SK-N-SH (cell line): Measurements from ENCODE around the gene ITSN1. TPM values are rescaled to one million over a fixed set of nuclear protein-coding genes. Genes with fewer than 3 reads are reported as not detected.

Source experiments
- CTCF ChIA-PET: fragments of 300-600, 350-600 bp; formaldehyde crosslinking; extraction: SDS; loops from one replicate; lab custom pipeline; 2021; lab: Yijun Ruan, JAX
- POLR2A ChIA-PET: fragments of 350-600 bp; sonication (Branson Sonifier 250); formaldehyde crosslinking; extraction: SDS; loops from one replicate; lab custom pipeline; 2020; ENCODE audit warnings: antibody characterized with exemption, inconsistent platforms; lab: Yijun Ruan, JAX
- DNase-seq: peaks from one replicate; pipeline ENCODE4 v3.0.0; 2012
- H2AFZ ChIP-seq: fragments of 200-600 bp; sonication (generic); 2 replicates; pipeline ENCODE4 v1.8.1; 2016; ENCODE audit warnings: antibody characterized with exemption, mild to moderate bottlenecking, low read depth
- H3F3A ChIP-seq: fragments of 200-600 bp; sonication (generic); replicated peaks from 2 replicates; pipeline ENCODE3; 2016; ENCODE audit warnings: antibody characterized with exemption, mild to moderate bottlenecking; ENCODE audit not compliant: insufficient read depth
- H3K27ac ChIP-seq, 2 experiments: fragments of 200-500 bp in 1 of 2; fragments of 200-600 bp in 1 of 2; sonication (Bioruptor generic) in 1 of 2; sonication (generic), shearing (Covaris generic) in 1 of 2; 2 replicates each; pipeline versions ENCODE4 v1.5.1 to v1.6.1; 2014 to 2016; ENCODE audit warnings: low read depth in 2 of 2, inconsistent platforms in 1 of 2, low read length in 1 of 2, mild to moderate bottlenecking in 1 of 2, mixed read lengths in 1 of 2
- H3K27me3 ChIP-seq: fragments of 200-600 bp; sonication (generic), shearing (Covaris generic); 2 replicates; pipeline ENCODE4 v1.6.1; 2016; ENCODE audit warnings: mixed run types; ENCODE audit not compliant: insufficient read depth
- H3K36me3 ChIP-seq, 2 experiments: fragments of 200-500 bp in 1 of 2; fragments of 200-600 bp in 1 of 2; sonication (Bioruptor generic) in 1 of 2; sonication (generic) in 1 of 2; replicated peaks in 1 of 2; 2 replicates each; pipeline versions ENCODE3 to v1.5.1; 2014 to 2016; ENCODE audit warnings: low read length in 1 of 2, mild to moderate bottlenecking in 1 of 2; ENCODE audit not compliant: insufficient read depth in 2 of 2, control insufficient read depth in 1 of 2
- H3K4me1 ChIP-seq, 2 experiments: fragments of 200-500 bp in 1 of 2; fragments of 200-600 bp in 1 of 2; sonication (Bioruptor generic) in 1 of 2; sonication (generic), shearing (Covaris generic) in 1 of 2; 2 replicates each; pipeline versions ENCODE4 v1.5.1 to v1.6.1; 2014 to 2016; ENCODE audit warnings: low read depth in 1 of 2, low read length in 1 of 2, mixed run types in 1 of 2; ENCODE audit not compliant: insufficient read depth in 2 of 2, control insufficient read depth in 1 of 2
- H3K4me2 ChIP-seq: fragments of 200-600 bp; sonication (generic), shearing (Covaris generic); 2 replicates; pipeline ENCODE4 v1.6.1; 2017; ENCODE audit warnings: mixed run types
- H3K4me3 ChIP-seq, 2 experiments: fragments of 200-500 bp in 1 of 2; fragments of 200-600 bp in 1 of 2; sonication (Bioruptor generic) in 1 of 2; sonication (generic), shearing (Covaris generic) in 1 of 2; 2 replicates each; pipeline versions ENCODE4 v1.5.1 to v1.8.1; 2014 to 2016; ENCODE audit warnings: low read depth in 2 of 2, inconsistent platforms in 1 of 2, low read length in 1 of 2, mild to moderate bottlenecking in 1 of 2, mixed read lengths in 1 of 2, moderate library complexity in 1 of 2
- H3K79me2 ChIP-seq: fragments of 200-600 bp; sonication (generic); 2 replicates; pipeline ENCODE4 v1.8.1; 2017; ENCODE audit warnings: mild to moderate bottlenecking; ENCODE audit not compliant: insufficient read depth
- H3K9ac ChIP-seq: fragments of 200-600 bp; sonication (generic); 2 replicates; pipeline ENCODE4 v1.6.1; 2017; ENCODE audit warnings: mixed run types
- H3K9me2 ChIP-seq: fragments of 200-600 bp; sonication (generic); 2 replicates; pipeline ENCODE4 v1.6.1; 2017; ENCODE audit warnings: mixed run types
- H3K9me3 ChIP-seq: fragments of 200-600 bp; sonication (generic); 2 replicates; pipeline ENCODE4 v1.6.1; 2017; ENCODE audit warnings: mixed run types, mild to moderate bottlenecking, moderate library complexity
- H4K20me1 ChIP-seq: fragments of 200-600 bp; sonication (generic); 2 replicates; pipeline ENCODE4 v1.6.1; 2017; ENCODE audit warnings: mild to moderate bottlenecking, mixed run types; ENCODE audit not compliant: insufficient read depth
- CHD2 ChIP-seq: fragments of 150-350 bp; IDR thresholded peaks from 2 replicates; pipeline ENCODE4 v1.6.1; 2018; ENCODE audit warnings: low read length; ENCODE audit not compliant: partially characterized antibody
- CTCF ChIP-seq: fragments of 200-600 bp; sonication (generic); IDR thresholded peaks from 2 replicates; pipeline ENCODE4 v1.6.1; 2017; ENCODE audit warnings: antibody characterized with exemption, mild to moderate bottlenecking, moderate library complexity
- ELF1 ChIP-seq: IDR thresholded peaks from 2 replicates; pipeline ENCODE4 v1.4.0; 2012
- EZH2phosphoT487 ChIP-seq: fragments of 200-600 bp; sonication (generic); IDR thresholded peaks from 2 replicates; pipeline ENCODE4 v1.6.1; 2017; ENCODE audit warnings: low read depth, mixed run types, mild to moderate bottlenecking, antibody characterized with exemption, moderate library complexity, borderline replicate concordance
- FOSL2 ChIP-seq: IDR thresholded peaks from 2 replicates; pipeline ENCODE4 v1.4.0; 2012; ENCODE audit warnings: low read depth, mild to moderate bottlenecking, moderate library complexity, borderline replicate concordance
- FOXJ3 ChIP-seq: sonication (generic); formaldehyde crosslinking; IDR thresholded peaks from 2 replicates; pipeline ENCODE4 v1.5.1; 2020; ENCODE audit warnings: mild to moderate bottlenecking, missing genetic modification reagents
- GABPA ChIP-seq: IDR thresholded peaks from 2 replicates; pipeline ENCODE4 v1.4.0; 2012; ENCODE audit warnings: low read depth, mild to moderate bottlenecking
- MAX ChIP-seq: IDR thresholded peaks from 2 replicates; pipeline ENCODE4 v1.4.0; 2012; ENCODE audit warnings: low read depth
- MEF2A ChIP-seq: IDR thresholded peaks from 2 replicates; pipeline ENCODE4 v1.4.0; 2012; ENCODE audit warnings: low read depth, borderline replicate concordance
- MXI1 ChIP-seq: IDR thresholded peaks from 2 replicates; pipeline ENCODE4 v1.6.1; 2012; ENCODE audit warnings: mild to moderate bottlenecking, low read depth, low read length, improper control_type of control experiment
- POLR2AphosphoS5 ChIP-seq: IDR thresholded peaks from 2 replicates; pipeline ENCODE4 v1.6.1; 2012; ENCODE audit warnings: low read depth, low read length
- RCOR1 ChIP-seq: fragments of 150-350 bp; IDR thresholded peaks from 2 replicates; pipeline ENCODE4 v1.6.1; 2017; ENCODE audit warnings: antibody characterized with exemption, low read length
- TAF1 ChIP-seq: IDR thresholded peaks from 2 replicates; pipeline ENCODE4 v1.6.1; 2012; ENCODE audit warnings: low read depth, mild to moderate bottlenecking, low read length, moderate library complexity, borderline replicate concordance
- TCF12 ChIP-seq: IDR thresholded peaks from 2 replicates; pipeline ENCODE4 v1.4.0; 2012
- TEAD4 ChIP-seq: IDR thresholded peaks from 2 replicates; pipeline ENCODE4 v1.4.0; 2012; ENCODE audit warnings: mild to moderate bottlenecking, borderline replicate concordance; ENCODE audit not compliant: insufficient read depth
- WGBS: methylation state at CpG from one replicate; pipeline ENCODE4 v1.1.6; 2017; ENCODE audit warnings: low lambda C conversion rate; 5-methylcytosine and 5-hydroxymethylcytosine counted together
- polyA plus RNA-seq, 3 experiments: library from polyadenylated mRNA; depleted of rRNA; stranded (reverse); fragments of >200 nt; gene quantifications; 2 replicates each; pipeline ENCODE4 v1.2.3, GENCODE V29; 2012
- TF ChIP-seq, protein P1 (sequence below): IDR thresholded peaks from 2 replicates; pipeline ENCODE4 v1.4.0; 2012; ENCODE audit warnings: low read depth, borderline replicate concordance
- TF ChIP-seq, protein P2 (sequence below): fragments of 150-350 bp; IDR thresholded peaks from 2 replicates; pipeline ENCODE4 v1.6.1; 2017; ENCODE audit warnings: antibody characterized with exemption, low read length, low read depth, borderline replicate concordance
- TF ChIP-seq, protein P3 (sequence below): IDR thresholded peaks from 2 replicates; pipeline ENCODE4 v1.4.0; 2012; ENCODE audit warnings: low read depth, borderline replicate concordance

Gene ITSN1
- polyA plus RNA-seq, 1 of the 3 experiments (the other 2 are of a cell fraction): 27.8 TPM

DNA sequence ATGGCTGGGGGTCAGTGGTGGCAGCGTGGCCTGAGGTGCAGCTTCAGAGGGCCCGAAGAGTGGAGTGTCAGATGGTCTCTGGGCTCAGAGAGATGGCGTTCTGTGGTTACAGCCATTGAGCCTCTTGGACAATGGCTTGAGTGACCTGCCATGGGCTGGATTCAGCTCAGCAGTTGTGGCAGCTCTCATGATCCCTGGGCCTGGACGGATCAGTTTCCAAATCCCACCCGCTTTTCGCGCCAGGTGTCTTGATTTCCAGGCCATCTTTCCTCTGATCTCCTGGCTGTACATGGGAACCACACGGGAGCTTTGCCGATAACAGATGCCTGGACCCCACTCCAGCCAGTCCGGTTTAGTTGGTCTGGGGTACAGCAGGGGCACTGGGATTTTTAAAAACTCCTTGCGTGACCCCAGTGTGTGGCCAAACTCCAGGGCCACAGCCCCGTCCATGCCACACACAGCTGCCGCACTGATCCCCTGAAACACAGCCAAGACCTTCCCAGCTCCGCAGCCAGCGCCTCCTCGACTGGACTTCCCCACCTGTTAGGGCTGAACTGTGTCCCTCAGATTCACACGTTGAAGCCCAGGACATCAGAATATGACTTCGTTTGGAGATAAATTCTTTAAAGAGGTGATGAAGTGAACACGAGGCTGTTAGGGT, 205.4 kb downstream of the ITSN1 start (continued):
- TF ChIP-seq, protein P1, sequence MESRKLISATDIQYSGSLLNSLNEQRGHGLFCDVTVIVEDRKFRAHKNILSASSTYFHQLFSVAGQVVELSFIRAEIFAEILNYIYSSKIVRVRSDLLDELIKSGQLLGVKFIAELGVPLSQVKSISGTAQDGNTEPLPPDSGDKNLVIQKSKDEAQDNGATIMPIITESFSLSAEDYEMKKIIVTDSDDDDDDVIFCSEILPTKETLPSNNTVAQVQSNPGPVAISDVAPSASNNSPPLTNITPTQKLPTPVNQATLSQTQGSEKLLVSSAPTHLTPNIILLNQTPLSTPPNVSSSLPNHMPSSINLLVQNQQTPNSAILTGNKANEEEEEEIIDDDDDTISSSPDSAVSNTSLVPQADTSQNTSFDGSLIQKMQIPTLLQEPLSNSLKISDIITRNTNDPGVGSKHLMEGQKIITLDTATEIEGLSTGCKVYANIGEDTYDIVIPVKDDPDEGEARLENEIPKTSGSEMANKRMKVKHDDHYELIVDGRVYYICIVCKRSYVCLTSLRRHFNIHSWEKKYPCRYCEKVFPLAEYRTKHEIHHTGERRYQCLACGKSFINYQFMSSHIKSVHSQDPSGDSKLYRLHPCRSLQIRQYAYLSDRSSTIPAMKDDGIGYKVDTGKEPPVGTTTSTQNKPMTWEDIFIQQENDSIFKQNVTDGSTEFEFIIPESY: no peak
- no peak for TF ChIP-seq POLR2AphosphoS5

DNA sequence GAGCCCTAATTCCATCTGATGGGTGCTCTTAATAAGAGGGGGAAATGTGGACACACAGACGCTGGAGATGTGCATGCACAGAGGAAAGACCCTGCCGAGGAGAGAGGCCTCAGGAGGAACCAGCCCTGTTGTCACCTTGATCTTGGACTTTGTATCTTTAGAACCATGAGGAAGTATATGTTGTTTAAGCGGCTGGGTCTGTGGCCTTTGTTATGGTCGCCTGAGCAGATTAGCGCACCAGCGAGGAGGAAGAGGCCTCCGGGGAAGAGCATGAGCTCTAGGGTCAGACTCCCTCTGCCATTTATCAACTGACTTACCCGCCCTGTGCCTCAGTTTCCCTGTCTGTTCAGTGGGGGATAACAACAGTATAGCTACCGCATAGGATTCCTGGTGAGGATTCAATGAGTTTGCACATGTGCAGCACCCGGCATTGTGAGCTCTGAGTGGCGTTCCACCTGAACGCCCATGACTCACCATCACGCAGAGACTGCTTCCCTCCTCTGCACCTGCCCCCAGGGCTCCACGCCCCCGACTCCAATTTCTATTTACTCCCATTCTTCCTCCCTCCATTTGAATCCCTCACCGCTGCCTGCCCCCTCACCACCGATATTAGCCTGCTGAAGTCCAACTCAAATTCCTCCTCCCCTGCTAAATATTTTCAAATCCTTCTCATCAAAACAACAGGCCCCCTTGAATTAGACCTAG, 206.1 kb downstream of the ITSN1 start:
- DNase-seq: no peak
- POLR2A ChIA-PET: no interaction called here
- H3K9me2 ChIP-seq: no peaks in the 10 kb centered on the region
- CTCF ChIA-PET: no interaction called here
- H3K4me2 ChIP-seq: no peak overlapping the region
- no peaks in the 10 kb centered on the region for H4K20me1 ChIP-seq
- no peaks in the 10 kb centered on the region for H3K9me3 ChIP-seq
- H2AFZ ChIP-seq: no peak overlapping the region
- no peak overlapping the region for H3K9ac ChIP-seq
- H3K4me3 ChIP-seq: no peak overlapping the region
- no peaks in the 10 kb centered on the region for H3K4me1 ChIP-seq
- H3K36me3 ChIP-seq: no peaks in the 10 kb centered on the region
- H3F3A ChIP-seq: no peaks in the 10 kb centered on the region
- H3K79me2 ChIP-seq: no peaks in the 10 kb centered on the region
- TF ChIP-seq MAX: no peak
- WGBS: 90% methylated on average over 16 of the region's 17 CpGs
- H3K27me3 ChIP-seq: no peaks in the 10 kb centered on the region
- no peak overlapping the region for H3K27ac ChIP-seq

GRCh38 chr21:33849834-33850233, 207.5 kb downstream of the ITSN1 start:
- DNase-seq: no peak
- H4K20me1 ChIP-seq: no peaks in the 10 kb centered on the region
- no peaks in the 10 kb centered on the region for H3K79me2 ChIP-seq
- no peak overlapping the region for H3K4me2 ChIP-seq
- H3K36me3 ChIP-seq: no peaks in the 10 kb centered on the region
- H3K27me3 ChIP-seq: no peaks in the 10 kb centered on the region
- no peaks in the 10 kb centered on the region for H3F3A ChIP-seq
- no peaks in the 10 kb centered on the region for H3K9me2 ChIP-seq
- no peak overlapping the region for H3K4me3 ChIP-seq
- no peak overlapping the region for H3K9ac ChIP-seq
- ChIA-PET CTCF (interaction anchor here (0.8 kb wide), 1 partner anchor 16 kb away, joined by 3 read pairs; no protein-coding TSS in a partner anchor), POLR2A (no interaction called here)
- no peak overlapping the region for H3K27ac ChIP-seq
- peaks cover 0 to 4% of the 10 kb centered on the region in 2 experiments; a peak in 1 of 4 replicates for H3K4me1 ChIP-seq
- no peaks in the 10 kb centered on the region for H3K9me3 ChIP-seq
- no peak overlapping the region for H2AFZ ChIP-seq
- TF ChIP-seq CTCF: no peak
- no peak for TF ChIP-seq TCF12
- no peak for TF ChIP-seq TAF1
- no peak for TF ChIP-seq MXI1
- TF ChIP-seq TEAD4: no peak
- no peak for TF ChIP-seq FOXJ3 (CRISPR knock-in tag)
- TF ChIP-seq RCOR1: no peak
- TF ChIP-seq, protein P2, sequence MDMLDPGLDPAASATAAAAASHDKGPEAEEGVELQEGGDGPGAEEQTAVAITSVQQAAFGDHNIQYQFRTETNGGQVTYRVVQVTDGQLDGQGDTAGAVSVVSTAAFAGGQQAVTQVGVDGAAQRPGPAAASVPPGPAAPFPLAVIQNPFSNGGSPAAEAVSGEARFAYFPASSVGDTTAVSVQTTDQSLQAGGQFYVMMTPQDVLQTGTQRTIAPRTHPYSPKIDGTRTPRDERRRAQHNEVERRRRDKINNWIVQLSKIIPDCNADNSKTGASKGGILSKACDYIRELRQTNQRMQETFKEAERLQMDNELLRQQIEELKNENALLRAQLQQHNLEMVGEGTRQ: no peak
- TF ChIP-seq ELF1: no peak
- no peak for TF ChIP-seq CHD2
- no peak for TF ChIP-seq POLR2AphosphoS5
- TF ChIP-seq, protein P3, sequence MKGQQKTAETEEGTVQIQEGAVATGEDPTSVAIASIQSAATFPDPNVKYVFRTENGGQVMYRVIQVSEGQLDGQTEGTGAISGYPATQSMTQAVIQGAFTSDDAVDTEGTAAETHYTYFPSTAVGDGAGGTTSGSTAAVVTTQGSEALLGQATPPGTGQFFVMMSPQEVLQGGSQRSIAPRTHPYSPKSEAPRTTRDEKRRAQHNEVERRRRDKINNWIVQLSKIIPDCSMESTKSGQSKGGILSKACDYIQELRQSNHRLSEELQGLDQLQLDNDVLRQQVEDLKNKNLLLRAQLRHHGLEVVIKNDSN: no peak
- TF ChIP-seq GABPA: no peak
- TF ChIP-seq MEF2A: no peak
- no peak for TF ChIP-seq MAX
- TF ChIP-seq EZH2phosphoT487: no peak
- TF ChIP-seq FOSL2: no peak
